Endothelial cell of umbilical vein (primary cell): ENCODE results near the gene PGLYRP1. TPM values are rescaled to one million over a fixed set of nuclear protein-coding genes. Genes with fewer than 3 reads are reported as not detected.
A peak's percentile ranks its signal among the peaks of the same experiment; 100 is the strongest.

Experiments used
- BruUV-seq: library from RNA; stranded (reverse); fragments of 400-500 nt; replicated peaks from 2 replicates; lab custom pipeline; 2021; lab: Mats Ljungman, UMichigan
- CTCF ChIA-PET: fragments of 300-600, 350-600 bp; sonication (Branson Sonifier 250); formaldehyde crosslinking; loops from one replicate; lab custom pipeline; 2021; ENCODE audit warnings: antibody characterized with exemption, inconsistent platforms; lab: Charles Lee
- POLR2A ChIA-PET: fragments of 300-600, 350-600 bp; sonication (Branson Sonifier 250); formaldehyde crosslinking; loops from one replicate; lab custom pipeline; 2021; ENCODE audit warnings: antibody characterized with exemption, inconsistent platforms; lab: Charles Lee
- DNase-seq: peaks from one replicate; pipeline ENCODE4 v3.0.0-alpha.2; 2011; ENCODE audit warnings: low read depth, low spot score
- FAIRE-seq: peaks from 2 replicates; lab custom pipeline; 2011; peaks lifted over from hg19 to GRCh38; lab: Jason Lieb, UNC
- H2AFZ ChIP-seq: 2 replicates; pipeline ENCODE4 v1.6.0; 2012; ENCODE audit warnings: low read depth, low read length, control low read depth, inconsistent platforms
- H3K27ac ChIP-seq: 2 replicates; pipeline ENCODE4 v1.5.1; 2011; ENCODE audit warnings: low read depth, mild to moderate bottlenecking, control low read depth, low read length, moderate library complexity; ENCODE audit not compliant: insufficient read depth
- H3K27me3 ChIP-seq, 2 experiments: 2 replicates each; pipeline versions ENCODE4 v1.6.0 to v1.6.1; 2011; ENCODE audit warnings: low read length in 2 of 2, mixed read lengths in 1 of 2; ENCODE audit not compliant: control insufficient read depth in 2 of 2, insufficient read depth in 2 of 2
- H3K36me3 ChIP-seq, 2 experiments: 2 replicates in 1 of 2; 3 replicates in 1 of 2; pipeline ENCODE4 v1.5.1; 2011; ENCODE audit warnings: low read length in 2 of 2, mild to moderate bottlenecking in 1 of 2, moderate library complexity in 1 of 2; ENCODE audit not compliant: control insufficient read depth in 2 of 2, insufficient read depth in 2 of 2; ENCODE audit errors: extremely low read depth in 1 of 2
- H3K4me1 ChIP-seq: 3 replicates; pipeline ENCODE4 v1.5.1; 2011; ENCODE audit warnings: mild to moderate bottlenecking, low read length; ENCODE audit not compliant: control insufficient read depth, insufficient read depth; ENCODE audit errors: extremely low read depth
- H3K4me2 ChIP-seq: 2 replicates; pipeline ENCODE4 v1.6.1; 2011; ENCODE audit warnings: low read length, control low read depth, mixed read lengths; ENCODE audit not compliant: insufficient read depth
- H3K4me3 ChIP-seq, 3 experiments: fragments of 200-600 bp in 1 of 3; sonication (generic), shearing (Covaris generic) in 1 of 3; replicated peaks in 1 of 3; 2 replicates each; pipeline ENCODE4 v1.5.1; 2011 to 2016; ENCODE audit warnings: control low read depth in 3 of 3, low read length in 3 of 3, mild to moderate bottlenecking in 2 of 3, inconsistent platforms in 1 of 3, low read depth in 1 of 3, moderate library complexity in 1 of 3; ENCODE audit not compliant: insufficient read depth in 1 of 3
- H3K79me2 ChIP-seq: 2 replicates; pipeline ENCODE4 v1.6.0; 2012; ENCODE audit warnings: low read length, inconsistent platforms; ENCODE audit not compliant: control insufficient read depth, insufficient read depth
- H3K9ac ChIP-seq: replicated peaks from 2 replicates; pipeline ENCODE3; 2011; ENCODE audit warnings: low read length, control low read depth; ENCODE audit not compliant: insufficient read depth; ENCODE audit errors: extremely low read depth
- H3K9me1 ChIP-seq: replicated peaks from 3 replicates; pipeline ENCODE4 v1.6.0; 2011; ENCODE audit warnings: mild to moderate bottlenecking, low read length; ENCODE audit not compliant: control insufficient read depth, insufficient read depth; ENCODE audit errors: extremely low read depth
- H3K9me3 ChIP-seq: replicated peaks from 2 replicates; pipeline ENCODE4 v1.5.1; 2012; ENCODE audit warnings: low read length, inconsistent platforms; ENCODE audit not compliant: control insufficient read depth, insufficient read depth
- H4K20me1 ChIP-seq: replicated peaks from 2 replicates; pipeline ENCODE3; 2011; ENCODE audit warnings: mild to moderate bottlenecking, low read length; ENCODE audit not compliant: control insufficient read depth, insufficient read depth; ENCODE audit errors: extremely low read depth
- EZH2 ChIP-seq: IDR thresholded peaks from 2 replicates; pipeline ENCODE4 v1.6.1; 2012; ENCODE audit warnings: borderline replicate concordance, low read depth, mild to moderate bottlenecking, moderate library complexity, low read length, inconsistent platforms; ENCODE audit not compliant: severe bottlenecking
- MYC ChIP-seq: IDR thresholded peaks from one replicate; pipeline ENCODE4 v1.6.1; 2011; ENCODE audit warnings: mild to moderate bottlenecking, low read depth, low read length
- dilution Hi-C: fragments of 300-500 bp; cut with MboI; formaldehyde crosslinking; loops from one replicate; pipeline ENCODE4 v1.15.0; 2019; ENCODE audit warnings: low sequenced_read_pairs; ENCODE audit not compliant: extremely low pct_ligation_motif_present
- intact Hi-C: fragments of 100-400 bp; cut with micrococcal nuclease; formaldehyde crosslinking; loops from one replicate; pipeline ENCODE4 v1.10.0; 2022
- polyA plus RNA-seq, 4 experiments: library from polyadenylated mRNA; depleted of rRNA in 3 of 4; stranded (reverse) in 3 of 4; unstranded in 1 of 4; fragments of >200 nt; gene quantifications; 2 replicates each; pipeline versions ENCODE4 v1.2.1 to v1.2.3, GENCODE V29; 2011 to 2012; ENCODE audit warnings: missing spikeins in 1 of 4
- total RNA-seq: library from RNA; stranded (reverse); gene quantifications from 2 replicates; pipeline ENCODE4 v1.2.3, GENCODE V29; 2021

PGLYRP1 gene
- total and polyA plus RNA-seq, 2 donors (not counting 3 experiments of a cell fraction or from before 2014, with no cell fraction given): not detected

GRCh38 chr19:46015687-46016425 lies 7.0 kb downstream of the PGLYRP1 start:
- Histone ChIP-seq H3K27me3 (peaks cover 4 to 8% of the 10 kb centered on the region in 2 experiments), H2AFZ (peak overlapping the region; percentile 93), H3K4me1 (peaks cover 11% of the 10 kb centered on the region), H3K9ac (no peak overlapping the region), H3K9me1 (no peaks in the 10 kb centered on the region), H3K79me2 (no peaks in the 10 kb centered on the region), H4K20me1 (no peaks in the 10 kb centered on the region), H3K9me3 (no peaks in the 10 kb centered on the region), H3K4me2 (peak overlapping the region; percentile 95), H3K27ac (no peak overlapping the region), H3K4me3 (peak overlapping the region in 2 of 3 experiments; percentile 47 to 69), H3K36me3 (peaks cover 0 to 5% of the 10 kb centered on the region in 2 experiments)
- DNase-seq (no peak), FAIRE-seq (no peak)
- intact Hi-C loops (loop anchor here (1.0 to 5.0 kb wide), 3 partner anchors 89 to 133 kb away; partner anchors contain the start of gene NANOS2), dilution Hi-C loops (no loop called here)
- TF ChIP-seq EZH2: peak; percentile 96
- no peak for TF ChIP-seq MYC
- no TSS peak for BruUV-seq
- POLR2A ChIA-PET: interaction anchor here (0.9 kb wide), 1 partner anchor 21 kb away, joined by 3 read pairs; the partner anchor contains the start of gene CCDC61
- CTCF ChIA-PET: interaction anchor here (0.8 to 3.0 kb wide), 15 partner anchors 7 to 153 kb away, joined by 3 to 52 read pairs (median 4); partner anchors contain the start of genes NOVA2, PGLYRP1 and SYMPK

- TF ChIP-seq MYC: no peak
- CTCF ChIA-PET: interaction anchor here (0.8 to 3.0 kb wide), 8 partner anchors 8 to 152 kb away, joined by 3 to 52 read pairs (median 4); partner anchors contain the start of genes NOVA2, PGLYRP1 and SYMPK
- H3K4me1 ChIP-seq: peaks cover 11% of the 10 kb centered on the region
- H3K9me3 ChIP-seq: no peaks in the 10 kb centered on the region
- H3K4me2 ChIP-seq: peak overlapping the region; percentile 1
- H3K36me3 ChIP-seq: peaks cover 0 to 7% of the 10 kb centered on the region in 2 experiments
- H3K27ac ChIP-seq: no peak overlapping the region
- FAIRE-seq (peak; percentile 55), DNase-seq (peak; percentile 51)
- dilution Hi-C loops: no loop called here
- BruUV-seq: no TSS peak
- intact Hi-C loops: loop anchor here (1.0 to 5.0 kb wide), 2 partner anchors 88 to 132 kb away; no protein-coding TSS in a partner anchor
- no peaks in the 10 kb centered on the region for H3K9me1 ChIP-seq
- H2AFZ ChIP-seq: peak overlapping the region; percentile 23
- POLR2A ChIA-PET: interaction anchor here (0.9 kb wide), 1 partner anchor 20 kb away, joined by 3 read pairs; the partner anchor contains the start of gene CCDC61
- H3K9ac ChIP-seq: peak overlapping the region; percentile 1
- H3K79me2 ChIP-seq: no peaks in the 10 kb centered on the region
- peak overlapping the region in 1 of 3 experiments; percentile 22 for H3K4me3 ChIP-seq
- H3K27me3 ChIP-seq: peaks cover 4 to 8% of the 10 kb centered on the region in 2 experiments
- H4K20me1 ChIP-seq: no peaks in the 10 kb centered on the region
Observed at GRCh38 chr19:46014941-46015686, 7.7 kb downstream of the PGLYRP1 start.
